ENCODE measurements around the gene ZNF365.

Gene ZNF365

GRCh38 chr10:62396864-62397263, 22.7 kb downstream of the ZNF365 start:
- TF ChIP-seq OSR1 (CRISPR knock-in tag; IDR thresholded peaks at IDR 0.05) (no peak), RARB (CRISPR knock-in tag; IDR thresholded peaks at IDR 0.05) (no peak), TCF4 (CRISPR knock-in tag; IDR thresholded peaks at IDR 0.05; ENCODE audit: borderline replicate concordance) (no peak), ZFP3 (CRISPR knock-in tag; IDR thresholded peaks at IDR 0.05) (no peak), ARNTL (CRISPR knock-in tag; IDR thresholded peaks at IDR 0.05; ENCODE audit: borderline replicate concordance, low read depth) (no peak), POU6F1 (CRISPR knock-in tag; IDR thresholded peaks at IDR 0.05; ENCODE audit: borderline replicate concordance, low read depth) (no peak), ZFP30 (CRISPR knock-in tag; IDR thresholded peaks at IDR 0.05) (no peak), PPARA (CRISPR knock-in tag; IDR thresholded peaks at IDR 0.05; ENCODE audit: borderline replicate concordance) (no peak), ESRRG (CRISPR knock-in tag; IDR thresholded peaks at IDR 0.05) (no peak), CSDC2 (CRISPR knock-in tag; IDR thresholded peaks at IDR 0.05) (no peak), TOX (CRISPR knock-in tag; IDR thresholded peaks at IDR 0.05; ENCODE audit: borderline replicate concordance) (no peak)
- TF ChIP-seq, protein P1, sequence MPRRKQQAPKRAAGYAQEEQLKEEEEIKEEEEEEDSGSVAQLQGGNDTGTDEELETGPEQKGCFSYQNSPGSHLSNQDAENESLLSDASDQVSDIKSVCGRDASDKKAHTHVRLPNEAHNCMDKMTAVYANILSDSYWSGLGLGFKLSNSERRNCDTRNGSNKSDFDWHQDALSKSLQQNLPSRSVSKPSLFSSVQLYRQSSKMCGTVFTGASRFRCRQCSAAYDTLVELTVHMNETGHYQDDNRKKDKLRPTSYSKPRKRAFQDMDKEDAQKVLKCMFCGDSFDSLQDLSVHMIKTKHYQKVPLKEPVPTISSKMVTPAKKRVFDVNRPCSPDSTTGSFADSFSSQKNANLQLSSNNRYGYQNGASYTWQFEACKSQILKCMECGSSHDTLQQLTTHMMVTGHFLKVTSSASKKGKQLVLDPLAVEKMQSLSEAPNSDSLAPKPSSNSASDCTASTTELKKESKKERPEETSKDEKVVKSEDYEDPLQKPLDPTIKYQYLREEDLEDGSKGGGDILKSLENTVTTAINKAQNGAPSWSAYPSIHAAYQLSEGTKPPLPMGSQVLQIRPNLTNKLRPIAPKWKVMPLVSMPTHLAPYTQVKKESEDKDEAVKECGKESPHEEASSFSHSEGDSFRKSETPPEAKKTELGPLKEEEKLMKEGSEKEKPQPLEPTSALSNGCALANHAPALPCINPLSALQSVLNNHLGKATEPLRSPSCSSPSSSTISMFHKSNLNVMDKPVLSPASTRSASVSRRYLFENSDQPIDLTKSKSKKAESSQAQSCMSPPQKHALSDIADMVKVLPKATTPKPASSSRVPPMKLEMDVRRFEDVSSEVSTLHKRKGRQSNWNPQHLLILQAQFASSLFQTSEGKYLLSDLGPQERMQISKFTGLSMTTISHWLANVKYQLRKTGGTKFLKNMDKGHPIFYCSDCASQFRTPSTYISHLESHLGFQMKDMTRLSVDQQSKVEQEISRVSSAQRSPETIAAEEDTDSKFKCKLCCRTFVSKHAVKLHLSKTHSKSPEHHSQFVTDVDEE (CRISPR knock-in tag; IDR thresholded peaks at IDR 0.05) = no peak
- TF ChIP-seq, protein P2, sequence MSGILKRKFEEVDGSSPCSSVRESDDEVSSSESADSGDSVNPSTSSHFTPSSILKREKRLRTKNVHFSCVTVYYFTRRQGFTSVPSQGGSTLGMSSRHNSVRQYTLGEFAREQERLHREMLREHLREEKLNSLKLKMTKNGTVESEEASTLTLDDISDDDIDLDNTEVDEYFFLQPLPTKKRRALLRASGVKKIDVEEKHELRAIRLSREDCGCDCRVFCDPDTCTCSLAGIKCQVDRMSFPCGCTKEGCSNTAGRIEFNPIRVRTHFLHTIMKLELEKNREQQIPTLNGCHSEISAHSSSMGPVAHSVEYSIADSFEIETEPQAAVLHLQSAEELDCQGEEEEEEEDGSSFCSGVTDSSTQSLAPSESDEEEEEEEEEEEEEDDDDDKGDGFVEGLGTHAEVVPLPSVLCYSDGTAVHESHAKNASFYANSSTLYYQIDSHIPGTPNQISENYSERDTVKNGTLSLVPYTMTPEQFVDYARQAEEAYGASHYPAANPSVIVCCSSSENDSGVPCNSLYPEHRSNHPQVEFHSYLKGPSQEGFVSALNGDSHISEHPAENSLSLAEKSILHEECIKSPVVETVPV (CRISPR knock-in tag; IDR thresholded peaks at IDR 0.05) = no peak
- TF ChIP-seq, protein P3, sequence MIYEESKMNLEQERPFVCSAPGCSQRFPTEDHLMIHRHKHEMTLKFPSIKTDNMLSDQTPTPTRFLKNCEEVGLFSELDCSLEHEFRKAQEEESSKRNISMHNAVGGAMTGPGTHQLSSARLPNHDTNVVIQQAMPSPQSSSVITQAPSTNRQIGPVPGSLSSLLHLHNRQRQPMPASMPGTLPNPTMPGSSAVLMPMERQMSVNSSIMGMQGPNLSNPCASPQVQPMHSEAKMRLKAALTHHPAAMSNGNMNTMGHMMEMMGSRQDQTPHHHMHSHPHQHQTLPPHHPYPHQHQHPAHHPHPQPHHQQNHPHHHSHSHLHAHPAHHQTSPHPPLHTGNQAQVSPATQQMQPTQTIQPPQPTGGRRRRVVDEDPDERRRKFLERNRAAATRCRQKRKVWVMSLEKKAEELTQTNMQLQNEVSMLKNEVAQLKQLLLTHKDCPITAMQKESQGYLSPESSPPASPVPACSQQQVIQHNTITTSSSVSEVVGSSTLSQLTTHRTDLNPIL (CRISPR knock-in tag; IDR thresholded peaks at IDR 0.05; ENCODE audit: low read depth) = no peak
- ATAC-seq = no peak

DNA sequence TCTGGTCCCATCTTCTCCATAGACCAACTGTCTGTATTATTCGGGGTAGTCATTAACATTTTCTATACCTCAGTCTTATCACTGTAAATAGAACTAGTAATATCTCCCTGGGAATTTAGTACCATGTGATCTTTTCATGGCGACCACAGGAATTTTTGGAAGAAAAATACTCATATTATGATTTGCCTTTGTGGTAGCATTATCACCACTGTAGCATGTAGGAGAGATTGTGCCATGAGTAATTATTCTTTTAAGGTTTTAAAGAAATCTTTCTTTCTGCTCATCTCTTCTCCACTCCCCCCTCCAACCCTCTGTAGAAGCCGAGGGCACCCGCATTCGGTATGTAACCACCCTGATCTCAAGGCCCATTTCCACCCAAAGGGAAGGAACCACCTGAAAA, 25.0 kb downstream of the ZNF365 start:
- no peak for TF ChIP-seq RARB (CRISPR knock-in tag; IDR thresholded peaks at IDR 0.05)
- no peak for TF ChIP-seq ZNF565 (CRISPR knock-in tag; conservative IDR thresholded peaks at IDR 0.05; ENCODE audit: low read depth)
- no peak for TF ChIP-seq ZFP3 (CRISPR knock-in tag; IDR thresholded peaks at IDR 0.05)
- TF ChIP-seq TCF4 (CRISPR knock-in tag; IDR thresholded peaks at IDR 0.05; ENCODE audit: borderline replicate concordance) = no peak
- no peak for TF ChIP-seq PPARA (CRISPR knock-in tag; IDR thresholded peaks at IDR 0.05; ENCODE audit: borderline replicate concordance)
- TF ChIP-seq SNAI2 (CRISPR knock-in tag; IDR thresholded peaks at IDR 0.05) = no peak
- no peak for TF ChIP-seq ESRRG (CRISPR knock-in tag; IDR thresholded peaks at IDR 0.05)
- no peak for TF ChIP-seq ZFP30 (CRISPR knock-in tag; IDR thresholded peaks at IDR 0.05)
- no peak for TF ChIP-seq TOX (CRISPR knock-in tag; IDR thresholded peaks at IDR 0.05; ENCODE audit: borderline replicate concordance)
- no peak for TF ChIP-seq ISL1 (CRISPR knock-in tag; IDR thresholded peaks at IDR 0.05)
- TF ChIP-seq ZNF8 (CRISPR knock-in tag; IDR thresholded peaks at IDR 0.05) = no peak
- TF ChIP-seq ZC3H10 (CRISPR knock-in tag; IDR thresholded peaks at IDR 0.05) = no peak
- no peak for TF ChIP-seq ARNTL (CRISPR knock-in tag; IDR thresholded peaks at IDR 0.05; ENCODE audit: borderline replicate concordance, low read depth)
- TF ChIP-seq ZNF70 (CRISPR knock-in tag; IDR thresholded peaks at IDR 0.05) = no peak
- TF ChIP-seq BACH2 (CRISPR knock-in tag; IDR thresholded peaks at IDR 0.05; ENCODE audit: borderline replicate concordance) = no peak
- no peak for TF ChIP-seq GLIS3 (CRISPR knock-in tag; IDR thresholded peaks at IDR 0.05)
- TF ChIP-seq, protein P2 (CRISPR knock-in tag; IDR thresholded peaks at IDR 0.05) = no peak
- TF ChIP-seq, protein P3 (CRISPR knock-in tag; IDR thresholded peaks at IDR 0.05; ENCODE audit: low read depth) = no peak
- no peak for ATAC-seq
